COLO668 (cell line): ENCODE data around the gene LYPD6B.

Experiments
- DNase-seq: peaks from one replicate; lab custom pipeline; 2025; ENCODE audit not compliant: unreplicated experiment; lab: John Stamatoyannopoulos, UW

Gene LYPD6B

GRCh38 chr2:149037851-149038250, 648 bp upstream of the LYPD6B start:
- DNase-seq: peak; percentile 56

GRCh38 chr2:149039213-149039724, 770 bp downstream of the LYPD6B start:
- no peak for DNase-seq

GRCh38 chr2:149040451-149040850, 2.0 kb downstream of the LYPD6B start:
- DNase-seq: peak; percentile 65

- no peak for DNase-seq
These were observed 3.0 kb downstream of the LYPD6B start for GRCh38 chr2:149041482-149041881.

- no peak for DNase-seq
These were observed 4.4 kb downstream of the LYPD6B start for GRCh38 chr2:149042881-149043280.

GRCh38 chr2:149044500-149044899, 6.0 kb downstream of the LYPD6B start:
- DNase-seq: no peak

GRCh38 chr2:149047118-149047517, 8.6 kb downstream of the LYPD6B start:
- no peak for DNase-seq

GRCh38 chr2:149049142-149049541, 10.6 kb downstream of the LYPD6B start:
- DNase-seq: no peak

- no peak for DNase-seq
These were observed 11.7 kb downstream of the LYPD6B start for GRCh38 chr2:149050188-149050587.

GRCh38 chr2:149055751-149056150, 17.3 kb downstream of the LYPD6B start:
- no peak for DNase-seq

GRCh38 chr2:149056541-149057255, 18.2 kb downstream of the LYPD6B start:
- DNase-seq: no peak

- DNase-seq: no peak
These were observed 18.9 kb downstream of the LYPD6B start for GRCh38 chr2:149057401-149057800.

- DNase-seq: no peak
These were observed 20.4 kb downstream of the LYPD6B start for GRCh38 chr2:149058936-149059335.

- no peak for DNase-seq
These were observed 21.3 kb downstream of the LYPD6B start for GRCh38 chr2:149059822-149060221.

GRCh38 chr2:149061133-149061745, 22.7 kb downstream of the LYPD6B start:
- DNase-seq: no peak

GRCh38 chr2:149062531-149062930, 24.0 kb downstream of the LYPD6B start:
- no peak for DNase-seq

- no peak for DNase-seq
These were observed 24.7 kb downstream of the LYPD6B start for GRCh38 chr2:149063177-149063576.

- DNase-seq: no peak
These were observed 25.9 kb downstream of the LYPD6B start for GRCh38 chr2:149064365-149064841.

- no peak for DNase-seq
These were observed 26.5 kb downstream of the LYPD6B start for GRCh38 chr2:149064856-149065630.

- no peak for DNase-seq
These were observed 29.9 kb downstream of the LYPD6B start for GRCh38 chr2:149068225-149068995.
